Inferior parietal cortex (tissue), 1 donor: Measurements from ENCODE around the gene AGPAT4.
A peak's percentile ranks its signal among the peaks of the same experiment; 100 is the strongest.
"Not testable (repeated sequence)": the region's sequence is repeated elsewhere in the genome, so short reads cannot be mapped to it uniquely, and the experiment has no call there.

ENCODE experiments used
- DNase-seq: peaks from one replicate; pipeline ENCODE4 v3.0.0-alpha.2; 2016; ENCODE audit errors: extremely low spot score

Gene AGPAT4

DNA sequence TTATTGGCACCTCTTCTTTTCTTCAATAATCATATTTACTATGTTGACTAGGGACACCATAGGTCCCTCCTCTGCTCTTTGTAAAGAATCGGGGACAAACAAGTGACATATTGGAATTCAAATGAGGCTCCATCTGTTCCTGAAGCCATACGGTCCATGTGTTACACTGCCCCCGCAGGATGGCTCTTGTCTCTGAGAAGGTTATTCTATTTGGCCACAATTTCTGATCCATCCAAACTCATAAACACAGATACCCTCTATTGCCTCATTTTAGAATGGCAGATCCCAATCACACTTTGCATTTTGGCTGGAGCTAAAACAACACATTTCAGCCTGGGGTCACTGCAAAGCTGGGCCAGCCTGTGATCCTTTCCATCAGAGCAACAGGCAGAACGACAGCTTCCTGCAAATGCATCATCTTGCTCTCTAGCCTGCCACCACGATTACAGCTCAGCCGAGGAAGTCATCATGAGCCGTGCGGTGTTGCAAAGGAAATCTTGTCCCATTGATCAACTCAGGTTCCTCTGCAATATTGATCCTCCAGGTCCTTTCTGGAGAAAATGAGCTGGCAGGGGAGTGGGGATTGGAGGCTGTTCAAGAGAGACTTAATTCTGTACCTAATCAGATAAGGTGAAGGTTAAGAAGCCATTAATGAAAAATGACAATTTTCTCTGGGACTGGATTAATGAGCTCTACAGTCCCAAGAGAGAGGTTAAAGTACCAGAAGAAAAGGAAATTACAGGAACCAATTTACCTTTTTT, 73.1 kb downstream of the AGPAT4 start:
- no peak for DNase-seq

DNA sequence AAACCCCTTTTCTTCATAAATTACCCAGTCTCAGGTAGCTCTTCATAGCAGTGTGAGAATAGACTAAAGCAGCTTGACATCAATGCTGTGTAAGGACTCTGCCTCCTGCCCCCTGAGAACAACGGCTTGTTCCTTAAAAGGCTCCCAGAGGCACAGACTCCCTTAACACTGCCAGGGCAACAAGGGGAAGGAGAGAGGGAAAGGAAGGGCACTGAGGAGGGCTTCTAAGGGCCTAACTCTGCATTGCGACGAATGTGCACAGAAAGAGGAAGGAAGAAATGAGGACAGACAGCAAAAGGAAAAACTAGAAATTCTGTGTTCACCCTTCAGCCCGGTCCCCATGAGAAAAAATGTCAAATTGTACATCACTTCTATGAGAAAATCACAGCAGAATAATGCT, 74.0 kb downstream of the AGPAT4 start:
- no peak for DNase-seq

DNA sequence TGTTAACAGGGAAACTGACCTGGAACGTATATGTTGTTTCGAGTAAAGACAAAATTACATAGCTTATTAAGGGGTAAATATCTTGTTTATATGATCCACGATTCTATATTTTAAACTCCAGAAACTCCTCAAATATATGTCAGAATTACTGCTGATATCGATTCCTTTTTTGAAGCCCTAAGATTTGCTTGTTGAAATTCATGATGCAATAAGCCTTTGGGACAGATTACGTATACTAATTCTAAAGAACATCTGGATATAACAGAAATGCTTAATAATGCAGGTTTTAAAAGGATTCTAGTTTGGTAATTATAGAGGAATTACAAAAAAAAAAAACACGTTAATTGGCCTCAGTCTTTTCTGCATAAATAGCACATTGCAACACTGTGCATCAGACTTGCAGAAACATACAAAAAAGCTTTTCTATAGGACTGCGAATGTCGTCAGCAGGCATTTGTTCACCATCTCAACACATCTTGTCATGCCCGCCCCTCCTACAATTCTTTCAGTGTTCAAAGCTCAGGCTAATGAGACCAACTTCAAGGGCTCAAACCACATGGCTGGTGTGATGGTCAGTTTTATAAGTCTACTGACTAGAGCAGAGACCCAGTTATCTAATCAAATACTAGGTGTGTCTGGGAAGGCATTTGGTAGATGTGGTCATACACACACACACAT, 74.9 kb downstream of the AGPAT4 start:
- DNase-seq, result no peak

DNA sequence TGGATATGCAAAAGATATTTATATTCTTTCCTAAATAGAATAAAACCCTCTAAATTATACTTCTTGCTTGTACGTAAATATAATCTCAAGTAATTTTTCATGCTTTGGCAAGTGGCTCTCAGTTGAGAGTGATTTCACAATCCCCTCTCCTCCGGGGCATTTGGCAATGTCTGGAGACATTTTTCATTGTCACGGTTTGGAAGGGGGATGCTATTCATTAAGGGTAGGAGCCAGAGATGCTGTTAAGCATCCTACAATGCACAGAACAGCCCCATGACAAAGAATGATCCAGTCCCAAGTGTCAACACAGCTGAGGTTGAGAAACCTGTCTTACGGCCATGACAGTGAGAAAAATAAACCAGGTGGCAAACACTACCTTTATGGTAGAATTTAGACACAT, 75.7 kb downstream of the AGPAT4 start:
- DNase-seq, result no peak

DNA sequence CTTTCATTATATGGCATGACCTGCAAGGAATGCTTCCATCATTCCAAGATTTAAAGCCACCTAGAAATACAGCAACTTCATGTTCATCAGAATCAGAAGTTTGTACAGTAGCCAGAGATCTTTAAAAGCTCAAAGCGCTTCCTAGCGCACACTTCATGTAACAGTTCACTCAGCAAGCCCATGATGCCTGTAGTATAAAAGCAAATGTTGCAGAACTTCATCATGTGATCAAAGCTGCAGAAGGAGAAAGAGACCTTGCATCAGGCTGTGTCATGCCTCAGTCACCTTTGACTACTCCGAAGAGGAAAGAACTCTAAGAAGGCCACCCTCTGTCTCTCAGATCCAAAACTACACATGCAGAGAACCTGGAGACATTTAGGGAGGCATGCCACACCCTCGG, 78.5 kb downstream of the AGPAT4 start:
- no peak for DNase-seq

DNA sequence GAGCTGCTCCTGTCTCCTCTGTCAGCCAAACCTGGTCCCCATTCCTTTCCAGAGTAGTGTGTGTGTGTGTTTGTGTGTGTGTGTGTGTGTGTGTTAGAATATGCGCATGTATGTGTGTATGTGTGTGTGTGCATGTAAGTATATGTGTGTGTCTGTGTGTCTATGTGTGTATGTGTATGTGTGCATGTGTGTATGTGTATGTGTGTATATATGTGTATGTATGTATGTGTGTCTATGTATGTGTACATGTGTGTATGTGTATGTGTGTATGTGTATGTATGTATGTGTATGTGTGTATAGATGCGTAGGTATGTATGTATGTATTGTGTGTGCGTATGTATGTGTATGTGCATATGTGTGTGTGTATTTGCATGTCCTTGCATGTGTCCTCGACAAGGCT, 79.5 kb downstream of the AGPAT4 start:
- DNase-seq, result no peak

DNA sequence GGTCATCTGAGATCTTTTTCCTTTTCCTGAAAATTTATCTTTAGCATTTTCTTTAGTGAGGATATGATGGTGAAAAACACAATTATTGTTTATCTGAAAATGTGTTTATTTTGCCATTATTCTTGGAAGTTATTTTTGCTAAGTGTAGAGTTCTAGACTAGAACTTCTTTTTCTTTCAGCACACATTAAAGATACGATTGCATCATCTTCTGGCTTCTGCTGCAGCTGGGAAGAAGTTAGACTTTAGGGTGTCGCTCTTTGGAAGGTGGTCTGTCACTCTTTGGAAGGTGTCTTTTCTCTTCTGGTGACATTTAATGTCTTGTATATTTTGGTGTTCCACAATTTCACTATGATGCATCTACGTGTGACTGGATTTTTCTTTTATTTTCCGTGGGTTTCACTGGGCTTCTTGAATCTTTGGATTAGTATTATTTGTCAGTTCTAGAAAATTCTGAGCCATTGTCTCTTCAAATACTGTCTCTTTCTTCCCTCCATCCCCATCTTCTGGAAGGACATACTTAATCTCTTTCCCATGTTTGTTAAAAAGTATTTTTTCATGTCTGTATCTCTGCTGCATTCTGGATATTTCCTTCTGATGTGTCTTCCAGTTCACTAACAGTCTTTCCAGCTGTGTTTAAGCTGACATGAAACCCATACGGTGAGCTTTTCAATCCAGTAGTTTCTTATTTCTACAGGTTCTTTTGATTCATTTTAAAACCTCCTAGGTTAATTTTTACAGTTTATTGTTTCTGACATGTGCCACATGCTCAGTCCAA, 81.0 kb downstream of the AGPAT4 start:
- DNase-seq, result no peak

DNA sequence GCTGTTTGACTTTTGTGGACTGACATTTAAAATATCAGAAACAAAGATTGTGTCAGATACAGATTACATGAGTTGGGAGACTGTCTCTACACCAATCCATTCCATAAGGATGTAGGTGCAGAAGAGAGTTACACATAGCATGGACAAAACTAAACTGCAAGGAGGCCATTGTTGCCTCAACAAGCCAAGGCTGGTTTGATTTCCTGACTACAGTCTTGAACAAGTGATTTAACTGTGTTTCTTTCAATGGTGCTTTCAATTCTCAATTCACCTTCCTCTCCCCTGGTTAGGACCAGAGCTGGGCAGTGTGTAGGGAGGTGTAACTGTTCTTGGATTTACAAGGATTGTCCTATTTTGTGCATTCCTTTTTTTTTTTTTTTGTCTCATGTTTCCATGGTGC, 82.2 kb downstream of the AGPAT4 start:
- DNase-seq, result no peak

DNA sequence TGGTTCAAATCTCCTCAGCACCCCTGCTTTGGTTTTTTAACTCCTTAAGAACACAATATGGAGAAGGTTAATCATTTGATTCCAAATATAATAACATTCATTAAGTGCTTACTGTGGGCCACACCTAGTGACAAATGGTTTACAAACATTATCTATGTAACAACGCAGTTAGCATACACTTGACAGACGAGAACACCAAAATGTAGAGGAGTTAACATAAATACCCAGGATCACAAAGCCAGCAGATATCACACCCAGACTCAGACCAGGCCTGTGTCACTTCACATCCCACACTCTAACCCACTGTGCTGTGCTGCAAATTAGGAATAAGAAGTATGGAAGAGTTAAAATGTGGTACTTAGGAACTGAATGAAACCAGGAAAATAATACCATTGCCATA, 82.9 kb downstream of the AGPAT4 start:
- DNase-seq, result no peak

DNA sequence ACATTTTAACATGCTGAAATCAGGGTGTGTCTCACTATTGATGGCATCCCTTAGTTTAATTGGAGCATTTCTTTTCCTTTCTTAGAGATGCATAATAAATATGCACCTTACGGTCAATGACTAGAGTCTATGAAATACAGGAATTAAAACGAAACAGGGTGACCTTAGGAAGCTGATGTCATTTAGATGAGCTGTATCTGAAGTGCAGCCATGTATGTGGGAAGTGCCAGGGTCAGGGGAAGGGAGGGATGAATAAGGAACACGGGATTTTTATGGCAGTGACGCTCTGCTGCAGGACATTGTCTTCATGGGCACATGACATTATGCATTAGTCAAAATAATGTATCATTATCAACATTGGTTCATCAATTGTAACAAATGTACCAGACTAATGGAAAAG, 84.0 kb downstream of the AGPAT4 start:
- no peak for DNase-seq

DNA sequence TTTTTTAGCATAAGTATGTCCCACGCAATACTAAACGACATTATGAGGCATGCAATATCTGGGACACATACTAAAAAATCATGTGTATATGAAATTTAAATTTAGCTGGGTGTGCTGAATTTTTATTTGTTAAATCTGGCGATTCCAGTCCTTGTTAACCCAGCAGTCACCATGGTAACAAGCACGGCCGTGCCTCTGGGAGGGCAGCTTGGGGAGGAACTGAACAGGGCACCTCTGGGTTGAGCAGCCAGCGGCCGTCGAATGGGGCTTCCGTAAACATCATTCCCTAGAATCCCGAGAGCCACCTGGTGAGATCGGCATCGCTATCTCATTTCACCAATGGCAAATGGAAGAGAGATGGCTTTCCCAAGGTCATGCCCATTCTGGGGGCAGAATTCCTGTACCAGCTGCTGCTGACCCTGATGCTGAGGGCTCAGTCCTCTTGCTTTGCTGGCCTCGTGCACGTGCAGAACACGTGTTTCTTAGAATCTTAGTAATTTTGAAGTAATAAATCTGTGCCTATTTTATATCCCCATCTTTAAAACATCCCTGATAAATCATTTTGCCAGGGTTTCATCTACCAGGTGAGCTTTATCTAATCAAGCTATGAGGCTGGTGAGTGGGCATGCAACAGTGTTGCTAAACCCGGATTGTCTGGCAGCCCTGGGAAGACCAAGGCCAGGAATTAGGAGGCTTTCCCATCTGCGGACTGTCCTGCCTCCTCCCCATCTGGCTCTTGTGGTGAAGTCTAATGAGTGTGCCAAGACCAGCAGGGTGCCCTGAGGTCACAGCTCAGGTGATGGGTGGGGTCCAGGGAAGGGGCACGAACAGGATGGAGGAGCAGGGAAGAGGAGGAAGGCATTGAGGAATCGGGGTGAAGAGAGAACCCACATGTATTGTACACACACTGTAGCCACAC, 85.1 kb downstream of the AGPAT4 start:
- DNase-seq, result no peak

DNA sequence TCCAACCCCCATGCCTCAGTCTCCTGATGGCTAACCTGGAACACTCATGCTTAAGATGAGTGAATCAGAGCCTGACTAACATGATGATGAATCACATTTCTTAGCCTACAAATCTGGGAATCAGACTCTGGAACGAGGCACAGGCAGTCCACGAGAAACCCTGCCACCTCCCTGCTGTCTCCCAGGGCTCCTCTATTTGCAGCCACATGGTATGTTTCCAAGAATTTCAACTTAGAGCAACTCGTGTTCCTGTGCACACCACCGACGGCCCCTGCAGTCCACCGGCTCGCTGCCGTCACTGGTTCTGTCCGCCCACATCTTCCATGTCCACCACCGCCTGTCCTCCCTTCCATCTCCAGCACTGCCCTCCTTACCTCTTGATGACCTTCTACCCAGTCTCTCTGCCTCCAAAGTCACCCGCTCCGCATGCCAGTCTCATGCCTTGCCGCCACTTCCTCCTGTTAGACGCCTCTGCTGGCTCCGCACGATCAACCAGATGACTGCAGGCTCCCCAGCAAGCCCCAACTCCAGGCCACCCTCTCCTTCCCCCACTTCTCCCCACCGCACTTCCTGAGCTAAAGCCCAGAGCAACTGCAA, 87.6 kb downstream of the AGPAT4 start:
- DNase-seq, result no peak

DNA sequence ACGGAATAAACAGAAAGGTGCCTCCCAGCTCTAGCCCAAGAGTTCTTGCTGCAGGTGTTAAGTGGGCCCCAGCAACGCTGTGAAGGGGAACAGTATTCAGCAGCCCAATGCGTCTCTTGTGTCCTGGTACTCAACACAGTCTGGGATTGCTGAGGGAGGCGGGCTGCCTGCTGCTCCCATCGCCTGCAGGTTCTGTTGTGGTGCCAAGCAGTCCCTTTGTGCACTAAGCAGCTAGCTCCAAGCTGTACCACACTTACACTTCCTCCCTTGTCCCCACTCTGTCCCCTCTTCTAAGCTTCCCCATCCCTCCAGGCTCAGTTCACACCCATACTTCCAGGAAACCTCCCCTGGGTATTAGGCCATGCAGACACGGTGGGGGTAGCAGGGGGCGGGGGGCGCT, 92.7 kb downstream of the AGPAT4 start:
- no peak for DNase-seq

DNA sequence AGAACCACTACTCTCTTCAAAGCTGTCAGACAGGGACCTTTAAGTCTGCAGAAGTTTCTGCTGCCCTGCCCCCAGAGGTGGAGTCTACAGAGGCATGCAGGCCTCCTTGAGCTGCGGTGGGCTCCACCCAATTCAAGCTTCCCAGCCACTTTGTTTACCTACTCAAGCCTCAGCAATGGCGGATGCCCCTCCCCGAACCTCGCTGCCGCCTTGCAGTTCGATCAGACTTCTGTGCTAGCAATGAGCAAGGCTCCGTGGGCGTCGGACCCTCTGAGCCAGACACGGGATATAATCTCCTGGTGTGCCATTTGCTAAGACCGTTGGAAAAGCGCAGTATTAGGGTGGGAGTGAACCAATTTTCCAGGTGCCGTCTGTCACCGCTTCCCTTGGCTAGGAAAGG, 95.7 kb downstream of the AGPAT4 start:
- not testable (repeated sequence) for DNase-seq

DNA sequence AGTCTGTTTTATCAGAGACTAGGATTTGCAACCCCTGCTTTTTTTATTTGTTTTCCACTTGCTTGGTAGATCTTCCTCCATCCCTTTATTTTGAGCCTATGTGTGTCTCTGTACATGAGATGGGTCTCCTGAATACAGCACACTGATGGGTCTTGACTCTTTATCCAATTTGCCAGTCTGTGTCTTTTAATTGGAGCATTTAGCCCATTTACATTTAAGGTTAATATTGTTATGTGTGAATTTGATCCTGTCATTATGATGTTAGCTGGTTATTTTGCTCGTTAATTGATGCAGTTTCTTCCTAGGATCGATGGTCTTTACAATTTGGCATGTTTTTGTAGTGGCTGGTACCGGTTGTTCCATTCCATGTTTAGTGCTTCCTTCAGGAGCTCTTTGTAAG, 97.4 kb downstream of the AGPAT4 start:
- DNase-seq, result not testable (repeated sequence)

DNA sequence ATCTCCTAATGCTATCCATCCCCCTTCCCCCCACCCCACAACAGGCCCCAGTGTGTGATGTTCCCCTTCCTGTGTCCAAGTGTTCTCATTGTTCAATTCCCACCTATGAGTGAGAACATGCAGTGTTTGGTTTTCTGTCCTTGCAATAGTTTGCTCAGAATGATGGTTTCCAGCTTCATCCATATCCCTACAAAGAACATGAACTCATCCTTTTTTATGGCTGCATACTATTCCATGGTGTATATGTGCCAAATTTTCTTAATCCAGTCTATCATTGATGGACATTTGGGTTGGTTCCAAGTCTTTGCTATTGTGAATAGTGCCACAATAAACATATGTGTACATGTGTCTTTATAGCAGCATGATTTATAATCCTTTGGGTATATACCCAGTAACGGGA, 101.1 kb downstream of the AGPAT4 start:
- not testable (repeated sequence) for DNase-seq

DNA sequence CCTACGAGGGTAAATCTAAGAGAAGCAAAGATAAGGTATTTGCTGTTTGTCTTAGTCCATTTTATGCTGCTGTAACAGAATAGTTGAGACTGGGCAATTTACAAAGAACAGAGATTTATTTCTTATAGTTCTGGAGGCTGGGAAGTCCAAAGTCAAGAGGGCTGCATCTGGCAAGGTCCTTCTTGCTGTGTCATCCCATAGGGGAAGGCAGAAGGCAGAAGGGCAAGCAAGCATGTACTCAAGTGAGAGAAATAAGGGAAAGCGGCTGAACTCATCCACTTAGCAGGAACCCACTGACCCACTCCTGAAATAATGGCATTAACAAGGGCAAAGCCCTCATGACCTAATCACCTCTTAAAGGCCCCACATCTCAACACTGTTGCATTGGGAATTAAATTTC, 102.7 kb downstream of the AGPAT4 start:
- DNase-seq, result no peak

DNA sequence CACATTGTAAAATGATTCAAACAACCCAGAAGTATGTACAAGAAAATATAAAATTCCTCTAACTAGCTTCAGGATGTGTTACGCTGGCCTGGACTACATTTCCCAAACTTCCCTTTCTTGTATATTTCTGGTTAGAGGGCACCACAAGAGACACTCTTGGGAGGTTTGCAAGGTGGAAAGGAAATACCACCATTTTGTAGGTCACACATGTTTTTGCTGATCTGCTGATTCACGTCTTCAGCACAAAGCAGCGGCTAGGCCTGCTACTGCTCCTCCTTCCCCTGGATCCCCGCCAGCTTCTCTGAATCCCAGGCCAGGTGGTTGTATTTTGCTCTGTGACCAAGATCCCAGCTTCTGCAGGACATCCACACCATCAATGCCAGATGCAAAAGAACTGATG, 104.2 kb downstream of the AGPAT4 start:
- peak; percentile 63 for DNase-seq

DNA sequence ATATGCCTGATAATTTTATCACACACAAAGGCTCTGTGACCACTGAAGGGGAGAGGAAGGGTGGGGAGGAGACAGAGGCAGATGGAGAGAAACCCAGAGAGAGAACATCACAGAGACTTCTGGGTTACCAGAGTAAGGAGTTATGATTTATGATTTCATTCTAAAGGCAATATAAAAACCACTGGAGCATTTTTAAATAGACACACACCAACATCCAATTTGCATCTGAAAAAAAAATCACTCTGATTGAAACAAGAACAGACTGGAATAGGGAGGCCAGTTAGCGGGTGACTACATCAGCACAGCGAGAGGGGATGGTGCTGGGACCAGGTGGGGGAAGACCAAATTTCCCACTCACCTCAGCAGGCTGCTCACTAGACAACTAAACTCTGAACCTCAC, 104.8 kb downstream of the AGPAT4 start:
- no peak for DNase-seq

DNA sequence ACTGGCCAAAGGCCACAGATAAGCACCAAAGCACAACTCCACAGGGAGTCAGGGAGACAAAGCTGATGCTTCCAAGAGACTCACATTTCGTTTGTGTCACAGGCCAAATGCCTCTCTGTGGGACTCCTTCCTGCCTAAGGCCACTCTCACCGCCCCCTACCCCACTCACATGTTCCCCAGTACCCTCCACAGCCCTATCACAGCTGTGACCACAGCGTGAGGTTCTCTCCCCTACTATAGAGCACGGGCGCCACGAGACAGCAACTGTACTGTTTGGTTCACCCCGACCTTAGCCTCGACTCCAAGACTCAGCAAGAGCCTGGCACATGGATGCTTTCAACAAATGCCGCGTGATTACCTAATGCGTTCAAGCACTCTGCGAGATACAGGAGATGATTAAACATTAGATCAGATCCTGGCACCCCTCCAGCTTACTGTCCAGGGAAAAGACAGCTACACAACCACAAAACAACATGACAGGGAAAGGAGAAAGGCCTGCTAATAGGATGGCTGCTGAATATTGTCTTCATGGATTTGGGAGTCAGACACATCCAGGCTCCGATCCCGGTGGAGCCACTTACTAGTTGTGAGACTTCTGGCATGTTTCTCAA, 105.5 kb downstream of the AGPAT4 start:
- DNase-seq, result no peak

DNA sequence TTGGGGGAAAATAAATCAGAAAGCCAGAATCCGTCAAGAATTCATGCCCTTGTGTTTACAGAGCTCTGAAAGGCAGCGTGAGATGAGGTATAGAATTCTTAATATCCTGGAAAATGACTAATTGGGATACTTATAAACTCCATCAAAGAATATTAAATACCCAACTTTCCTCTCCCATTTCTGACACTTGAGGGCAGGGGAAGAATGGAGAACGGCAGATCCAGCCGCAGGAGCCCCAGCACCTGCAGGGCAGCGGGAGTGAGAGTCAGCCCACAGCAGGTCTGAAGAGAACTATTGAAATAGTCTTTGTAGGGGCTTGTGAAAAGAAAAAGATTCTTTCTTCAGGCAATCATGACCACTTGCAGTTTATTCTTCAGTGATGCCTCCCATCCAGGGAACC, 107.2 kb downstream of the AGPAT4 start:
- no peak for DNase-seq
